OCI-LY7 (cell line): ENCODE data around the gene KIAA0930.

Experiments
- CTCF ChIP-seq: fragments of 200-600 bp; sonication (generic); conservative IDR thresholded peaks from 2 replicates; pipeline ENCODE4 v1.5.1; 2014; ENCODE audit warnings: mild to moderate bottlenecking, antibody characterized with exemption, low read length, moderate library complexity, mixed read lengths
- EZH2phosphoT487 ChIP-seq: fragments of 200-600 bp; sonication (generic); IDR thresholded peaks from 2 replicates; pipeline ENCODE4 v1.6.1; 2018; ENCODE audit warnings: low read depth, borderline replicate concordance, mild to moderate bottlenecking, mixed run types, antibody characterized with exemption, low read length, moderate library complexity, mixed read lengths

DNA sequence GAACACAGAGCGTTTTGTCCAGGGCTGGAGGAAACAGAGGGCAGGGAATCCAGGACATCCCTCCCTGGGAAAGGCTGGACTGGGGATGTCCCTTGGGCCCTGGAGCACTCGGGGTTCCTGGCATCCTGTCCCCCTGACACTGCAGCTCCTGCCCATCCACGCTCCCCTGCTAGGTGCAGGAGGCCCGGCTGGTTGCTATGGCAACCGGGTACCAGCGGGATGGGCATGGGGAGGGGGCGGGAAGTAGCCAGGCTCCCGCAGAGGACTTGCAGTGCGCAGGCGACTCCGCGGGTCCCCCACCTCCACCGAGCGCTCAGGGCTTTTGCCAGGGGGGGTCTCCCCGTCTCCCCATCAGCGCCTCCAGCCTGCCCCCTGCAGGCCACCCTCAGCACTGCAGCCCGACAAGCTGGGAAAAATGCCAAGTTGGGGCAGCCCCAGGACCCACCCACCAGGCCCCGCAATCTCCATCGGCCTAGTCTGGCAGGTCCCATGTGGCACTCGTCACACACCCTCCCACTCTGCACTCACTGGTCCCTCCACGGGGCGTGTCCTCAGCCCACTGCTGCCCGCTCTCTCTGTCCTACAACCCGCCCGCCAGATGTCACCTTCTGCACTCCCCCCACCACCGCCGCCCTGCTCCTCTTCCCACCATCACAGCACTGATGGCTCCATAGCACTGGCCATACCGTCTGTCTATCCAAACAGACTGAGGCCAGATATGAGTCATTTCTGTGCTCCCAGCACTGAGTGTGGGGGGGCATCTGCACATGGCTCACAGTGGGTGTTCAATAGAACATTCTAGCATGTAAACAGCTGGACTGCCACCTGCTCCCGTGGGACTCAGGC lies 31.5 kb downstream of the KIAA0930 start:
- TF ChIP-seq CTCF: peak; percentile 83
- TF ChIP-seq EZH2phosphoT487: no peak
